HG03521 (cell line): ENCODE data around the gene ANKRD40.

ENCODE experiments used
- ATAC-seq: cut with Tn5 transposase; IDR thresholded peaks from one replicate; pipeline ENCODE4 v1.9.1; 2021; ENCODE audit warnings: mild to moderate bottlenecking, moderate library complexity; ENCODE audit not compliant: unreplicated experiment

Gene ANKRD40

GRCh38 chr17:50656509-50656908 is 51.2 kb downstream of the ANKRD40 start:
- no peak for ATAC-seq

- no peak for ATAC-seq
Measured at GRCh38 chr17:50653738-50654137, 54.0 kb downstream of the ANKRD40 start.

GRCh38 chr17:50651661-50652060 is 56.1 kb downstream of the ANKRD40 start:
- no peak for ATAC-seq

- ATAC-seq: no peak
Measured at GRCh38 chr17:50649042-50649908, 58.4 kb downstream of the ANKRD40 start.

GRCh38 chr17:50647187-50647586 is 60.5 kb downstream of the ANKRD40 start:
- ATAC-seq: no peak

DNA sequence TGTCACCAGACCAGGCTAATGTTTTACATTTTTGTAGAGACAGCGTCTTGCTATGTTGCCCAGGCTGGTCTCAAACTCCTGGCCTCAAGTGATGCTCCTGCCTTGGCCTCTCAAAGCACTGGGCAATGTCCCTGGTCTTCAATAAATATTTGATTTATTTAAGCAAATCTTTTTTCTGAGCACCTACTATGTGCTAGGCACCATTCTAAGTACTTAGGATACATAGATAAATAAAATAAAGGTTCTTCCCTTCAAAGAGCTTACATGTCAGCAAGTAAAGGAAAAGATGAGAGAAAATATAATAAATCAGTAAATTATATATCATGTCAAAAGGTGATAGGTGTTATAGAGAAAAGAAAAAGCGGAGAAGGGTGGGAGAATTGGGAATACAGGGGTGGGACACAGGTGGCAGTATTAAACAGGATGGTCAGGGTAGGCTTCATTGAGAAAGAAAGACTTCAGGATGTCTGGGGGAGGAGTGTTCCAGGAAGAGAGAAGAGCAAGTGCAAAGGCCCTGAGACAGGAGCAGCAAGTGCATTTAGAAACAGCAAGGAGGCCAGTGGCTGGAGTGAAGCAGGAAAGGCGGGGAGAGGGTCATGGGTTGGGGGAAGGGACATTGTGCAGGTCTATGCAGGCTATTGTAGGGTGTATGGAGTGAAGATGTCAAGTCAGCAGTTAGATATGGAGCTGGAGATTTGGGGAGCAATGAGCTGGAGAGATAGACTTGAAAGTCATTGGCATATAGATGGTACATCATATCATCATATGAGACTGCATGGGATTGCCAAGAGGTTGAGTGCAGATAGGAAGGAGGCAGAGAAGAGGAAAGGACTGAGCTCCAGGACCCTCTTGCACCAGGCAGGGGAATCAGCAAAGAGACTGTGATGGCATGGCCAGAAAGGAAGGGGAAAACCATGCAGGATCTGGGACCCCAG is 61.7 kb downstream of the ANKRD40 start:
- no peak for ATAC-seq
